DMS 273 treated with DMSO at 0.1 percent for 48 hours (cell line): ENCODE measurements around the gene BRINP2.

Experiments
- DNase-seq: peaks from one replicate; lab custom pipeline; 2025; lab: John Stamatoyannopoulos, UW

BRINP2 gene

GRCh38 chr1:177219554-177220458 lies 49.0 kb downstream of the BRINP2 start:
- no peak for DNase-seq

DNA sequence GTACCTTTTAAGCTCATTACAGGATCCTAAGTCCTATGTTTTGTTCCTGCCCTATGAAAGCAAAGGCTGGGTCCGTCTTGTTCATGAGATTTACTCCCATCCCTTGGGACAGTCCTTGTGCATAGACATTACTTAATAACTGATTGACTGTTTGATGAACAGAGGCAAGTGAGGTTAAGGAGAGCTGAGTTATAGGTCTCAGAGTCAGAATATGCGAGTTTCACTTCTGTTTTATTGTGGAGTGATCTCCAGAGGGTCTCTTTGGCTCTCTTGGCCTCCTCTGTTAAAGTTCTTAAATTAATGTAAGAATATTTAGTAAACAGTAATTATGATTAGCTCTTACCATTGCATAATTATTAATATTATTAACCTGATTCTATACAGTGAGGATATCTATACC lies 52.6 kb downstream of the BRINP2 start:
- no peak for DNase-seq

DNA sequence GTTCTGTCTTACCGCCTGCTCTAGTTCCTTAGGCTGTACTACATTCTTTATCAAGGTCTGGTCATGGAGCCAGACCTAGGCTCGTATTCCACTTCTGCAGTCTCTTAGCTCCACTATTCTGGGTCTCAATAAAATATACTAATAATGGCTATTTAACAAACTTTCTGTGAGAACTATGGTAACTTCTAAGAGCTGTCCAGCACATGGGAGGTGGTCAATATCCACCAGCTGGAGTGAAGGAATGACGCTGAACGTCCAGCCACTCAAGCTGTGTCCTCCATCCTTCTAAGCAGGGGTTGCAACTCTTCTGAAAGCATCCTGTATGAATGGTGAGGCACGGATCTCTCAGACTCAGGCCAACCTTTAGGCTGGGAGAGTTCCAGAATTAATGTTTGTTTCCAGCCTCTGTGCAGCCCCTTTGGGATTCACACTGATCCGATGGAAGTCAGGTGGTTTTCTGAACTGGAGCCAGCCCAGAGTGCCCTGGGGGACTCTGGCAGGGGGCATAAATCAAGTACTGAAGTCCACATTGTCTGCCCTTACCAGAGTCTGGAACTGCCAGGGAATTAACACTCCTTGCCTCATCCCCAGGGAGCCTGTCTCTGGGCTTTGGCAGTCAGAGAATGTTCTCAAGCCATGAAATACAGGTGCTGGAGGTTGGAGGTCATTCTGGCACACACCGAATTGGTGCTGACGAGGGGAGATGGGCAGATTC lies 57.4 kb downstream of the BRINP2 start:
- no peak for DNase-seq

DNA sequence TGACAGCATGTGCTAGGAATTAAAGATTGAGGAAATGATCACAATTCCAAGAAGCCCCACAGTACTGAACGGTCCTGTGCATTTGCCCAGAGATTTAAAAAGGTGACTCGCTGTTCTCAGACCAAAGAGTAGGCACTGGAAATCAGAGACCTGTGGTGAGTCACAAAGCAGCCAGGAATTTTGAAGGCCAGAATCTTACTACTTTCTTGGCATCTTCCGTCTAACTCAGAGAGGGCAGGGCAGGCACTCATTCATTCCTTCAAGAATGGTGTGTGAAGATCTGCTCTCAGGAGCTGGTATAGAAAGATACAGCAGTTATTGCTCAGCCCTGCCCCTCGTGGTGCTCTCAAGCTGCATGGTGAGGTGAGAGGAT lies 57.9 kb downstream of the BRINP2 start:
- no peak for DNase-seq

DNA sequence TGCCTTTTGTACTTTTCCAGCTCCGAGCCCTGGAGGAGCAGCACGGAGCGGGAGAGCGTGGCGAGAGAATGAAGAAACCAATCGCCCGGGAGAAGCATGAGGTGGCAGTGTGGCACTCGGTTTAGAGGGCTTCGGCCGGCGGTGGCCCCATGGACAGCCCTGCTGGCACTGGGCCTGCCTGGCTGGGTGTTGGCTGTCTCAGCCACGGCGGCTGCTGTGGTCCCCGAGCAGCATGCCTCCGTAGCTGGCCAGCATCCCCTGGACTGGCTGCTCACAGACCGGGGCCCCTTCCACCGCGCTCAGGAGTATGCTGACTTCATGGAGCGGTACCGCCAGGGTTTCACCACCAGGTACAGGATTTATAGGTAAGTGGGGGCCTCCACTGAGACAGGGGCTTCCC lies 59.0 kb downstream of the BRINP2 start:
- DNase-seq: no peak

DNA sequence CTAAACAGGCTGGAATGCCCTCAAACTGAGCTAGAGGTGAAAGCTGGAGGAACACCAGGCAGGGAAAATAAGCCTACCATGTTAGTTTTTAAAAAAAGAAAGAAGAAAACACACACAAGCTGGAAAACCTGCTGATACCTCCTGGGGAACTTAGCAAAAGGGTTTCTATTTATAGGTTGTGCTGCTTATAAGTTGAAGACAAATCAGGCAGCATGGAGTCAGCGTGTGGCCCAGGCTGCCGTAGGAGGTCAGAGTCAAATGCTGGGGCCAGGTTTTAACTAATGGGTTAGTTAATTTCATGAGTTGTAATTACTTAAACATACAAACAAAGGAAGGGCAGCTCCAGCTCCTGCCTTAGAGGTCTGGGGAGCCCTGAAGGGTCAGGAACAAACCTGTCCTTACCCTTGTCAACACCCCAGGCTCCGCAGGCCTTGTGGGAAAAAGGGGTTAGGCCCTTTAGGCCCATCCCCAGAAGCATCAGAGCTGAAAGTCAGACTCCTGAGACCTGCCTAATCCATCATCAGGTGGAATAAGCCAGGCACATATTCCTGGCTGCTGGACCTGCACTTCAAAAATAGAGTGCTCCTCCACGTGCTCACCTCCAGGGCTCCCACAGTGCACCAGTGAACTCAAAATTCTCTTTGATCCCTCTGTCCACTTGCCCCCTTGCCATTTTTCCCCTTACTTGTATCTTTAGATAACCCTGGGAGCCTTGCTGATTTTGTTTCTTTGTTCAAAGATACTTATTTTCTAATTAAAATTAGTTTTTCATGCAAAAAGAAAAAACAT lies 59.7 kb downstream of the BRINP2 start:
- DNase-seq: no peak

- DNase-seq: no peak
Observed at GRCh38 chr1:177235350-177235749, 64.6 kb downstream of the BRINP2 start.

DNA sequence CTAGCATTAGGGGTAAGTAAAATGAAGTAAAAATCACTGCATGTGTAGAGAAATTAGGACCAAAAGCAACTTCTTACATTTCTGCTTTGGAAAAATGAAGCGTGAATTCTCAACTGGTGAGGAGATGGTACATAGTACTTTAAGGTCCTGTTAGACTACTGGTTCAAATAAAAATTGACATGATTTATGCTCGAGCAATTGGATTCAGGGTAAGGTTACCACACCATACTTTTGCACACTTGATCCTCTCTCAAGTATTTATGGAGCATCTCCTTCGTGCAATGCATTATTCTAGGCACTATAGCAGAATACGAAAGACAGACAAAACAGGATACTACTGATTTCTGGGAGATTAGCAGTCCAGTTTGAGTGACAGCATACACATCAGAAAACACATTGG lies 66.2 kb downstream of the BRINP2 start:
- DNase-seq: no peak

DNA sequence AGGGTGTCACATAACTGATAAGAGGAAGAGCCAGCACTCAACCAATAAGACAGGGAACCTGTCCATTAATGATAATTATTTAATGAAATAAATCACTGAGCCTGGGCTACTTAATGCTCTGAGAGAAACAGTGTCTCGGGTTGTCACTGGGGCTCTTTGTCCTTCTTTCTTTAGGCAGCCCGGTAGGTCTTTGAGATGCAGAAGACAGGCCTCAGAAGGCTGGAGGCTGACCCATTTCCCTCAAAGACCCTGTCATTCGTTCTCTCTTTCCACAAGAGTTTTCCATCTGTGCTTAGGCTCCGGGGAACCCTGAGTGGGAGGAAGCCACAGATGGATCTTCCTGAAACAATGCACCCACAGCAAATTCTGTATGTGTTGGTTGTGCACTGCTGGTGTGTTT lies 68.2 kb downstream of the BRINP2 start:
- no peak for DNase-seq

DNA sequence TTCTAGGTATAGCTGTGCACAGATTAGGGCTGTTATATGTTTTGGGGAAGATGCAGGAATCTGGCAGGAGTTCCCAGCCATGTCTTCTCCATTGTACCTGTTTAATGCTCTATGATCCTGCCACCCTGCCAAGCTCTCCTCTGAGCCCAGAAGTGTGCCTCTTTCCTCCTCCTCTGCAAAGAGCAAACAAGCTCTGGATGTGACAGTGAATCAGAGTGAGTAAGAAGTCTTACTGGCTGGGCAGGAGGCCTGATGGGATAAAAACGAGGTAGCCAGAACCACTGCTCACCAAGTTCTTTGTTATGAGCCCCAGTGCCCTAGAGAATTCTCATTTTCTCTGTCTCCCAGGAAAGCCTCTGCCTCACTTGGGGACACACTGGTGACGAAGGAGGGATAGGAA lies 69.0 kb downstream of the BRINP2 start:
- DNase-seq: no peak

GRCh38 chr1:177243773-177244172 lies 73.0 kb downstream of the BRINP2 start:
- no peak for DNase-seq

- DNase-seq: no peak
Observed at GRCh38 chr1:177246710-177247580, 76.2 kb downstream of the BRINP2 start.

DNA sequence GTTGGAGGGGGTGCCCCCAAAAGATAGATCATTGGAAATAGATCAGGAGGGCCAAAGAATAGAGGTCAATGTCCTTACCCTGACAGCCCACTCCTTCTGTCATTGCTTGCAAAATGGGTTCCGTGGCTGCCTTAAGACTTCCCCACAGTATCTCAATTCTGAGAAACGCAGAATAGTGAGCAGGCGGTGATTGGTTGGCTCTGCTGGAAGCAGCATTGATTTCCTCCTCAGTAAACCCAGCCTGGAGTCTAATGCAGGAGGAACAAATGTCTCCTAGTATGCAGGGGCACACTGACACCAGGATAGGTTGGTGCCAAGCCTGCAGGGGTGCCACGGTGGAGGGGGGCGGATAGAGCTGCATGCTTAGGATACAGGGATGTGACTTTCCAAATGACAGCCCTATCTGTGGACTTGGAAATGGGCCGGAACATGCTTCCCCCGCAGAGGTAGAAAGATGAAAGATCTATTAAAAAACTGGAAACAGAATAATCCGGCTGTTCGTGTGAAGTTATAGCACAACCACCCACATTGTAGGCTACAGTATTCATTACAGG lies 76.9 kb downstream of the BRINP2 start:
- DNase-seq: no peak

GRCh38 chr1:177248258-177248657 lies 77.5 kb downstream of the BRINP2 start:
- DNase-seq: no peak

DNA sequence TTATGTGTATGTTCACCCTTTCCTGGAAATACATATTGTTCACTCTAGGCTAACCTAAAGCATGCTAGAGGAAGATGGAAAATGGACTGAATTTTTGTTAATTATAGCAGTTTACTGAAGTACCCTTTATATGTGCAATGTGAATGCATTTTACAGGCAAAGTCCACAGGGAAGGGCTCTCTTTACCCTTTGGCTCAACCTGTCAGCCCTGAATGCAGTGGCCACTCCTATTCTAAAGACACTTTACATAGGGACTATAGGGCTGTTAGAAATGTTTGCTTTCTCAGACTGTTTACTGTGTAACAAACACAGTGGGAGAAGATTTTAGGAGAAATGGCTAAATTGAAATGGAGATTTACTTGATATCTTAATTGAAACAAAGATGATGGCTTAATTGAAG lies 78.5 kb downstream of the BRINP2 start:
- no peak for DNase-seq

GRCh38 chr1:177252877-177253276 lies 82.1 kb downstream of the BRINP2 start:
- DNase-seq: no peak

GRCh38 chr1:177255411-177255810 lies 84.7 kb downstream of the BRINP2 start:
- DNase-seq: no peak

DNA sequence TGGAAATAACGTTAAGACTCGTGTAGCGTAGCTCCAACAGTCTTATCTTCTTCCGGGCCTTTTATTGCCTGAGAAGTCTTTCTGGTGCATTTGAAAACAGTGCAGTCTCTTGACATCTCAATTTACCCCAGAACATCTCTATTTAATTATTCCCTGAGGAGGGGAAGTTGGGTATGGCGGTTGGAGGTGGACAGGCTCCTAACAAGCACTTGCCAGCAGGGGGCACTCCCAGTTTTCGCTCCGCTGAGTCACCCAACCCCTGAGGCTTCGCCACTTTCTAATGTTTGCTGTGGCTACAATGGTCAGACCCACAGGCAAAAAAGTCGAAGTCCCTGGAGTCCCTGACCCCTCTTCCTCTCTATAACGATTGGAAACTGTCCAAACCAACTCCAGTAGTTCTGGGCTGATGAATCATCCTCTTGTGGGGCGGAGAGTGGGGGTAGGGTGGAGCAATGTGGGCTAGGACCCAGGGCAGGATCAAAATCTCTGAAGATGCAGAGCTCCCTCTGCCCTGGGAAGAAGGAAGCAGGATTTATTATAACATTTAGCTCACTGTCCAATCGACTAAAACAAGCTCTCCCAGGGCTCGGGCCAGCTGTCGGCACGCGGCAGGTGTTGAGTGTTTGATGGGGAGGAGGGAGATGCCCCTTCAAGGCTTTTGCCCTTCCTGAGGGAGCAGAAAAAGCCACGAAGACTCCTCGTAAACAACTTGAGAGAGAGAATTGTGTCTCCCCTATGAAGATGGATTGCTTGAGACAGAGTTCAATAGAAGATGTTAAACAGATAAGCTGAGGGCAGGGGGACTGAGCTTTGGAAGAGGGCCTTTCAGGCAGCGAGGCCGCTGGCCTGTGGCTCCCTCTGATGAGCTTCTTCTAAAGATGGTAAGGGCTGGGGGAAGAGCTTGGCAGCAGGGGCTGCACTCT lies 85.7 kb downstream of the BRINP2 start:
- no peak for DNase-seq

GRCh38 chr1:177257128-177257527 lies 86.4 kb downstream of the BRINP2 start:
- DNase-seq: no peak

DNA sequence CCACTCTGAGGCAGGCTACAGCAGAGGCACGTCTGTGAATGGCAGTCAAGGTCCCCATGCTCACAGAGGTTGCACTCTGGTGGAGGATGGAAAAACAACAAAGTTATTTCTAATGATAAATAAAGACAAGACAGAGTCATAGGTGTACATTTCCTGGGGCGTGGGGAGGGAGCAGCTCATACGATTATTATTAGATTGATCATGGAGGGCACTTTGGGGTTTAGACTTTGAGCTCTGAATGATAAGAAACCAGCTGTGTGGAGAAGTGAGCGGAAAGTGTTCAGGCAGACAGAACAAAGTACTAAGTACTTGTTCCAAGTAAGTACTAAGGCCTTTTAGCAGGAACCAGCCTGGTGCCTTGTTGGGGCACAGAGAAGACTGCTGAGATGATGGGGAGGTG lies 86.8 kb downstream of the BRINP2 start:
- no peak for DNase-seq
